ENCODE results near the gene CALM1.

DNA sequence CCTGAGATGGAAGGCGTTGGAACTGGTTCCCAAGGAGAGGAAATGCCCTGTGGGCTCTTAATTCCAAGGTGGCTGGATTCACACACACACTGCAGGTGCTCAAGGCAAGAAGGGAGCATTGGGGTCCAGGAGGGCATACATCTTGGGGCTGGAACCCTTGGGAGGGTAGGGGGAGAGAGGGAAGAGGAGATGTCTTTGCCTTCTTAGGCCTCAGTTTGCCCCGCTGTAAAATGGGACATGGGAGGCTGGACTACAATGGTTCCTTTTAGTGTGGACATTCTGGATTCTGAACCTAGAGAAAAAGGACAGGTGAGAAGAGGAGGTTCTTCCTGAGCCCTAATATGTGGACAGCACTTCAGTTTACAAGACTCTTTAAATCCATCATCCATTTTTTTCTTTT lies 43.8 kb downstream of the CALM1 start:
- TF ChIP-seq, protein P1, sequence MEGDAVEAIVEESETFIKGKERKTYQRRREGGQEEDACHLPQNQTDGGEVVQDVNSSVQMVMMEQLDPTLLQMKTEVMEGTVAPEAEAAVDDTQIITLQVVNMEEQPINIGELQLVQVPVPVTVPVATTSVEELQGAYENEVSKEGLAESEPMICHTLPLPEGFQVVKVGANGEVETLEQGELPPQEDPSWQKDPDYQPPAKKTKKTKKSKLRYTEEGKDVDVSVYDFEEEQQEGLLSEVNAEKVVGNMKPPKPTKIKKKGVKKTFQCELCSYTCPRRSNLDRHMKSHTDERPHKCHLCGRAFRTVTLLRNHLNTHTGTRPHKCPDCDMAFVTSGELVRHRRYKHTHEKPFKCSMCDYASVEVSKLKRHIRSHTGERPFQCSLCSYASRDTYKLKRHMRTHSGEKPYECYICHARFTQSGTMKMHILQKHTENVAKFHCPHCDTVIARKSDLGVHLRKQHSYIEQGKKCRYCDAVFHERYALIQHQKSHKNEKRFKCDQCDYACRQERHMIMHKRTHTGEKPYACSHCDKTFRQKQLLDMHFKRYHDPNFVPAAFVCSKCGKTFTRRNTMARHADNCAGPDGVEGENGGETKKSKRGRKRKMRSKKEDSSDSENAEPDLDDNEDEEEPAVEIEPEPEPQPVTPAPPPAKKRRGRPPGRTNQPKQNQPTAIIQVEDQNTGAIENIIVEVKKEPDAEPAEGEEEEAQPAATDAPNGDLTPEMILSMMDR (IDR thresholded peaks at IDR 0.05; ENCODE audit: low read length), result no peak
- no peak for TF ChIP-seq EZH2 (IDR thresholded peaks at IDR 0.05; ENCODE audit: borderline replicate concordance, low read length)
